LNCAP (cell line): ENCODE results near the gene RIC1.

Source experiments
- CTCF ChIP-seq: fragments of 450-650 bp; IDR thresholded peaks from 2 replicates; pipeline ENCODE4 v1.5.1; 2017; ENCODE audit warnings: mild to moderate bottlenecking

The RIC1 gene

GRCh38 chr9:5735072-5735471, 106.2 kb downstream of the RIC1 start:
- TF ChIP-seq CTCF: no peak

GRCh38 chr9:5736563-5737346, 107.8 kb downstream of the RIC1 start:
- no peak for TF ChIP-seq CTCF

GRCh38 chr9:5743109-5743508, 114.2 kb downstream of the RIC1 start:
- no peak for TF ChIP-seq CTCF

- TF ChIP-seq CTCF: no peak
Observed at GRCh38 chr9:5748438-5748837, 119.5 kb downstream of the RIC1 start.

- TF ChIP-seq CTCF: no peak
Observed at GRCh38 chr9:5749306-5749705, 120.4 kb downstream of the RIC1 start.

GRCh38 chr9:5750569-5750968, 121.7 kb downstream of the RIC1 start:
- TF ChIP-seq CTCF: no peak

GRCh38 chr9:5756633-5757032, 127.7 kb downstream of the RIC1 start:
- TF ChIP-seq CTCF: no peak

- no peak for TF ChIP-seq CTCF
Observed at GRCh38 chr9:5760338-5760737, 131.4 kb downstream of the RIC1 start.
